Measurements from ENCODE around the gene GATAD2A.

DNA sequence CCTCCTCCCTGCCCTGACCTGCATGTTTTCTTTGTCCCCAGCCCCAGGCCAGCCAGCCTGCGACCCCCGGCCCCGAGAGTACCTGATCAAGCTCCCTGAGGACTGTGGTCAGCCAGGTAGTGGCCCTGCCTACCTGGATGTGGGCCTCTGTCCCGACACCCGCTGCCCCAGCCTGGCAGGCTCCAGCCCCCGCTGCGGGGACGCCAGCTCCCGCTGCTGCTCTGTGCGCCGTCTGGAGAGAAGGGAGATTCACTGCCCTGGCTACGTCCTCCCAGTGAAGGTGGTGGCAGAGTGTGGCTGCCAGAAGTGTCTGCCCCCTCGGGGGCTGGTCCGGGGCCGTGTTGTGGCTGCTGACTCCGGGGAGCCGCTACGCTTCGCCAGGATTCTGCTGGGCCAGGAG, 138.2 kb downstream of the GATAD2A start:
- TF ChIP-seq FOXK1 (CRISPR knock-in tag; IDR thresholded peaks at IDR 0.05; ENCODE audit: borderline replicate concordance) (no peak), TAF1 (IDR thresholded peaks at IDR 0.05; ENCODE audit: control insufficient read depth, extremely low read depth, insufficient read depth, low read length, severe bottlenecking) (no peak), BRCA1 (IDR thresholded peaks at IDR 0.05) (no peak), BRCA1 (CRISPR knock-in tag; IDR thresholded peaks at IDR 0.05) (no peak), ZBTB7A (IDR thresholded peaks at IDR 0.05; ENCODE audit: borderline replicate concordance, control insufficient read depth, low read depth, low read length) (no peak)
- TF ChIP-seq, protein P1, sequence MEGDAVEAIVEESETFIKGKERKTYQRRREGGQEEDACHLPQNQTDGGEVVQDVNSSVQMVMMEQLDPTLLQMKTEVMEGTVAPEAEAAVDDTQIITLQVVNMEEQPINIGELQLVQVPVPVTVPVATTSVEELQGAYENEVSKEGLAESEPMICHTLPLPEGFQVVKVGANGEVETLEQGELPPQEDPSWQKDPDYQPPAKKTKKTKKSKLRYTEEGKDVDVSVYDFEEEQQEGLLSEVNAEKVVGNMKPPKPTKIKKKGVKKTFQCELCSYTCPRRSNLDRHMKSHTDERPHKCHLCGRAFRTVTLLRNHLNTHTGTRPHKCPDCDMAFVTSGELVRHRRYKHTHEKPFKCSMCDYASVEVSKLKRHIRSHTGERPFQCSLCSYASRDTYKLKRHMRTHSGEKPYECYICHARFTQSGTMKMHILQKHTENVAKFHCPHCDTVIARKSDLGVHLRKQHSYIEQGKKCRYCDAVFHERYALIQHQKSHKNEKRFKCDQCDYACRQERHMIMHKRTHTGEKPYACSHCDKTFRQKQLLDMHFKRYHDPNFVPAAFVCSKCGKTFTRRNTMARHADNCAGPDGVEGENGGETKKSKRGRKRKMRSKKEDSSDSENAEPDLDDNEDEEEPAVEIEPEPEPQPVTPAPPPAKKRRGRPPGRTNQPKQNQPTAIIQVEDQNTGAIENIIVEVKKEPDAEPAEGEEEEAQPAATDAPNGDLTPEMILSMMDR (IDR thresholded peaks at IDR 0.05 in 2 of 3, conservative IDR thresholded peaks at IDR 0.05 in 1 of 3; ENCODE audit: insufficient read depth in 2 of 3, low read depth in 1 of 3, low read length in 3 of 3), result no peak
